RPMI8226 (cell line): ENCODE measurements around the gene ST7L.
"Not testable (repeated sequence)": the region's sequence is repeated elsewhere in the genome, so short reads cannot be mapped to it uniquely, and the experiment has no call there.

Experiments
- DNase-seq: peaks from one replicate; pipeline ENCODE4 v3.0.0-alpha.2; 2015

ST7L gene

GRCh38 chr1:112513112-112513870 is 105.7 kb downstream of the ST7L start:
- no peak for DNase-seq

GRCh38 chr1:112511897-112512296 is 107.0 kb downstream of the ST7L start:
- DNase-seq: no peak

GRCh38 chr1:112510340-112510739 is 108.6 kb downstream of the ST7L start:
- no peak for DNase-seq

- DNase-seq: no peak
Observed at GRCh38 chr1:112509660-112510178, 109.2 kb downstream of the ST7L start.

- no peak for DNase-seq
Observed at GRCh38 chr1:112509005-112509659, 109.8 kb downstream of the ST7L start.

GRCh38 chr1:112508278-112509004 is 110.5 kb downstream of the ST7L start, which contains the start of gene WNT2B:
TSS of gene WNT2B (plus strand) at chr1:112508965. CDS start at chr1:112509263, 298 bp downstream.
- peak; percentile 24 for DNase-seq

GRCh38 chr1:112507921-112508277 is 111.0 kb downstream of the ST7L start:
- DNase-seq: no peak

- DNase-seq: no peak
Observed at GRCh38 chr1:112507336-112507735, 111.6 kb downstream of the ST7L start.

- DNase-seq: no peak
Observed at GRCh38 chr1:112506731-112507130, 112.2 kb downstream of the ST7L start.

GRCh38 chr1:112506306-112506705 is 112.6 kb downstream of the ST7L start:
- DNase-seq: no peak

- DNase-seq: no peak
Observed at GRCh38 chr1:112505878-112506277, 113.1 kb downstream of the ST7L start.

GRCh38 chr1:112505400-112505785 is 113.5 kb downstream of the ST7L start:
- no peak for DNase-seq

- DNase-seq: no peak
Observed at GRCh38 chr1:112504661-112505399, 114.1 kb downstream of the ST7L start.

GRCh38 chr1:112504001-112504660 is 114.8 kb downstream of the ST7L start:
- DNase-seq: no peak

- DNase-seq: no peak
Observed at GRCh38 chr1:112502826-112503225, 116.1 kb downstream of the ST7L start.

GRCh38 chr1:112501810-112502641 is 116.9 kb downstream of the ST7L start:
- DNase-seq: peak; percentile 43

- DNase-seq: no peak
Observed at GRCh38 chr1:112496290-112496689, 122.7 kb downstream of the ST7L start.

- DNase-seq: no peak
Observed at GRCh38 chr1:112493351-112493750, 125.6 kb downstream of the ST7L start.

GRCh38 chr1:112492076-112492475 is 126.9 kb downstream of the ST7L start:
- DNase-seq: no peak

GRCh38 chr1:112488141-112488540 is 130.8 kb downstream of the ST7L start:
- DNase-seq: no peak

- DNase-seq: not testable (repeated sequence)
Observed at GRCh38 chr1:112487686-112488085, 131.3 kb downstream of the ST7L start.
